Parathyroid adenoma (tissue), 2 donors: ENCODE data around the gene KCTD3.
A peak's percentile ranks its signal among the peaks of the same experiment; 100 is the strongest.

ENCODE experiments used
- H2AFZ ChIP-seq: fragments of 300-600 bp; sonication (generic); one replicate; pipeline ENCODE4 v1.7.0; 2017; ENCODE audit warnings: antibody characterized with exemption, mild to moderate bottlenecking
- H3K27ac ChIP-seq: fragments of 300-600 bp; sonication (generic); one replicate; pipeline ENCODE4 v1.7.0; 2017
- H3K27me3 ChIP-seq: fragments of 300-600 bp; sonication (generic); one replicate; pipeline ENCODE4 v1.7.0; 2017; ENCODE audit warnings: low read length; ENCODE audit not compliant: control insufficient read depth, insufficient read depth
- H3K36me3 ChIP-seq: fragments of 300-600 bp; sonication (generic); one replicate; pipeline ENCODE4 v1.7.0; 2017; ENCODE audit warnings: low read length; ENCODE audit not compliant: control insufficient read depth, insufficient read depth
- H3K4me1 ChIP-seq: fragments of 300-600 bp; sonication (generic); one replicate; pipeline ENCODE4 v1.7.0; 2017; ENCODE audit warnings: control low read depth
- H3K4me2 ChIP-seq: fragments of 300-600 bp; sonication (generic); one replicate; pipeline ENCODE4 v1.7.0; 2017; ENCODE audit warnings: low read length
- H3K4me3 ChIP-seq: fragments of 300-600 bp; sonication (generic); one replicate; pipeline ENCODE4 v1.7.0; 2017; ENCODE audit warnings: low read depth, low read length
- H3K79me2 ChIP-seq: fragments of 300-600 bp; sonication (generic); one replicate; pipeline ENCODE4 v1.7.0; 2017; ENCODE audit warnings: control low read depth
- H3K9ac ChIP-seq: fragments of 300-600 bp; sonication (generic); one replicate; pipeline ENCODE4 v1.7.0; 2017; ENCODE audit warnings: mild to moderate bottlenecking
- H3K9me3 ChIP-seq: fragments of 300-600 bp; sonication (generic); one replicate; pipeline ENCODE4 v1.7.0; 2017; ENCODE audit warnings: low read length; ENCODE audit not compliant: control insufficient read depth
- TF ChIP-seq, protein P1 (sequence below): fragments of 300-600 bp; sonication (generic); IDR thresholded peaks from one replicate; pipeline ENCODE4 v1.7.0; 2017; ENCODE audit warnings: antibody characterized with exemption, mild to moderate bottlenecking
- donor health status: primary hyperparathyroidism.

Gene KCTD3

DNA sequence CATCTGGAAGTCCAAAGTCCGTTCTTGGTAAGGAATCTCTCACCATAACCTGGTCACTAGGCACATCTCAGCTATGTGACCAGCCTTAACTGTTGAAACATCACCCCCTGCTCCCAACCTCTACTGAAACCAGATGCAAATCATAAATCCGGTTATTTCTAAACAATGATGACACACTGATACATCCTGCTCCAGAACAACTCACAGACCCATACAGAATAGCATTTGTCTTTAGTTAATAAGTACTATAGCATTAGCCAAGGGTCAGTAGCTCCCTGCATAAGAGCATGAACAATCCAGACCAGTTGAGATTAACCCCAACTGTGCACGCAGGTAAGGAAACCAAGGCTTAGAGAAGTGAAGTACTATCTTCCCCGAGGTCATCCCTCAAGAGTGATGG lies 38.0 kb upstream of the KCTD3 start:
- Histone ChIP-seq H3K4me3 (no peak overlapping the region), H3K9ac (no peak overlapping the region), H2AFZ (no peak overlapping the region), H3K4me2 (no peak overlapping the region), H3K27me3 (no peaks in the 10 kb centered on the region), H3K27ac (no peak overlapping the region), H3K79me2 (no peaks in the 10 kb centered on the region), H3K36me3 (no peaks in the 10 kb centered on the region), H3K4me1 (no peaks in the 10 kb centered on the region), H3K9me3 (no peaks in the 10 kb centered on the region)
- TF ChIP-seq, protein P1, sequence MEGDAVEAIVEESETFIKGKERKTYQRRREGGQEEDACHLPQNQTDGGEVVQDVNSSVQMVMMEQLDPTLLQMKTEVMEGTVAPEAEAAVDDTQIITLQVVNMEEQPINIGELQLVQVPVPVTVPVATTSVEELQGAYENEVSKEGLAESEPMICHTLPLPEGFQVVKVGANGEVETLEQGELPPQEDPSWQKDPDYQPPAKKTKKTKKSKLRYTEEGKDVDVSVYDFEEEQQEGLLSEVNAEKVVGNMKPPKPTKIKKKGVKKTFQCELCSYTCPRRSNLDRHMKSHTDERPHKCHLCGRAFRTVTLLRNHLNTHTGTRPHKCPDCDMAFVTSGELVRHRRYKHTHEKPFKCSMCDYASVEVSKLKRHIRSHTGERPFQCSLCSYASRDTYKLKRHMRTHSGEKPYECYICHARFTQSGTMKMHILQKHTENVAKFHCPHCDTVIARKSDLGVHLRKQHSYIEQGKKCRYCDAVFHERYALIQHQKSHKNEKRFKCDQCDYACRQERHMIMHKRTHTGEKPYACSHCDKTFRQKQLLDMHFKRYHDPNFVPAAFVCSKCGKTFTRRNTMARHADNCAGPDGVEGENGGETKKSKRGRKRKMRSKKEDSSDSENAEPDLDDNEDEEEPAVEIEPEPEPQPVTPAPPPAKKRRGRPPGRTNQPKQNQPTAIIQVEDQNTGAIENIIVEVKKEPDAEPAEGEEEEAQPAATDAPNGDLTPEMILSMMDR, result no peak

DNA sequence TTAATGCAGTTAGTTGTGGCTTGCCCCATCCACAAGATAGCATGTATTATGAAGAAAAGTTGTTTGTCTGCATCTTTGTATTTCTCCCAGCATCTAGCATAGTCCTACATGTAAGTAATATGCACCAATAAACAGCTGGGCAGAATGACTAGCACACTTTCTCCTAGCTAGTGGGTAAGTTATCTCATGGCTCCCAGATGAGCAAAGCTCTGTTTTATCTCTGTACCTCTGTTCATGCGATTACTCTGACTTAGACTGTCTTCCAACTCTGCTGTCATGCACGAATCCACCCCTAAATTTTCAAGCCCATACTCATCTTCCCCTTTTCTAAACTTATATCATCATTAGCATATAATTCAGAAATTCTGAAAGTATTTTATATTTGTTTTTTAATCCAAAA lies 37.5 kb upstream of the KCTD3 start:
- no peak overlapping the region for H3K9ac ChIP-seq
- H3K36me3 ChIP-seq, result no peaks in the 10 kb centered on the region
- H3K79me2 ChIP-seq, result no peaks in the 10 kb centered on the region
- TF ChIP-seq, protein P1, result no peak
- H3K4me1 ChIP-seq, result no peaks in the 10 kb centered on the region
- H3K27ac ChIP-seq, result no peak overlapping the region
- H3K4me2 ChIP-seq, result no peak overlapping the region
- H3K9me3 ChIP-seq, result no peaks in the 10 kb centered on the region
- H2AFZ ChIP-seq, result no peak overlapping the region
- H3K27me3 ChIP-seq, result no peaks in the 10 kb centered on the region
- no peak overlapping the region for H3K4me3 ChIP-seq

DNA sequence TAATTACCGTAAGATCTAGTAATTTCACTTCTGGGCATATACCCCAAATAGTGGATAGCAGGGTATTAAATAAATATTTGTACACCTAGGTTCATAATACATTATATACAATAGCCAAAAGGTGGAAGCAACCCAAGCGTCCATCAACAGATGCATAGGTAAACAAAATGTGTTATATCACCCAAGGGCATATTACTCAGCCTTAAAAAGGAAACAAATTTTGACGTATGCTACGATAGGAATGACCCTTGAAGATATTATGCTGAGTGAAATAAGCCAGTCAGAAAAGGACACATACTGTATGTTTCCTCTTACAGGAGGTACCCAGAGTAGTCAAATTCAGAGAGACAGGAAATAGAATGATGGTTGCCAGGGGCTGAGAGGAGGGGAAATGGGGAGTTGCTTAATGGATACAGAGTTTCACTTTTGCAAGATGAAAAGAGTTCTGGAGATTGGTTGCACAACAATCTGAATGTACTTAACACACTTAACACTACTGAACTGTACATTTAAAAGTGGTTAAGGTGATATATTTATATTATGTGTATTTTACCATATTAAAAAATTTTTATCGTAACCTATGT lies 36.6 kb upstream of the KCTD3 start:
- no peaks in the 10 kb centered on the region for H3K79me2 ChIP-seq
- no peak overlapping the region for H3K27ac ChIP-seq
- TF ChIP-seq, protein P1, result no peak
- no peaks in the 10 kb centered on the region for H3K27me3 ChIP-seq
- no peak overlapping the region for H3K4me2 ChIP-seq
- H3K9me3 ChIP-seq, result no peaks in the 10 kb centered on the region
- H3K4me1 ChIP-seq, result no peaks in the 10 kb centered on the region
- H2AFZ ChIP-seq, result no peak overlapping the region
- no peak overlapping the region for H3K9ac ChIP-seq
- H3K4me3 ChIP-seq, result no peak overlapping the region
- H3K36me3 ChIP-seq, result no peaks in the 10 kb centered on the region

DNA sequence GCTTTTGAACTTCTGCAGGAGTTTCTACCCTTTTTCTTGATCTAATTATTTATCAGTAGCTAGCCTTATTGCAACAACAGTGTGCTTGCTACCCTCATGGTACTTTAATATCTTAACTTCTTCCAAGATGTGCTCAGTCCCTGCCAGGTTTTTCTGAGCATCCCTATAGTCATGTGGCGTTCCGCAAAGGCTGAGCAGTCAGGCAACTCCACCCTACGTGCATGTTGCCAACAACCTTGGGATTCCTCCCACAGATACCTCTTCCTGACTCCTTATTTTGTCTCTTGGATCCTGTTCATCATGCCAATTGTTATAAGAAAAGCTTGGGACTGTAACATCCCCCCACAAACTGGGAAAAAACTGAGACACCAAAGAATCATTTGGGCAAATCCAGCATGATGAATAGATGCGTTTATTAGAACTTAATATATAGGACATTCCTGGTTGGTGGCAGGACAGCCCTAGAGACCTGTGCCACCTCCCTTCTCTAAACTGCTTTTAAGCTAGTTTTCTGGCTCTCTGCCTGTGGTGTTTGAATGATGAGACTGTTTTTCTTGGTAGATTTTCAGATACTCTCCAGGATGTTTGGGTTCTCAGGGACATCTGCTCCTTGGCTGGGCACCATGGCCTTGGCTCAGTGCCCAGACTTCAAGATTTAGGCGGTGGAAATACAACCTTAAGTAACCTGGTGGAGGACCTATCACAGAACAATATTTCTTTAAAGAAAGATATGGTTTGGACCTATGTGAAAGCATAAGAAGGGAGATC lies 27.1 kb upstream of the KCTD3 start:
- Histone ChIP-seq H3K4me1 (peaks cover 3% of the 10 kb centered on the region), H3K4me3 (no peak overlapping the region), H2AFZ (no peak overlapping the region), H3K4me2 (no peak overlapping the region), H3K9ac (no peak overlapping the region), H3K27me3 (no peaks in the 10 kb centered on the region), H3K27ac (peak overlapping the region; percentile 5), H3K79me2 (no peaks in the 10 kb centered on the region), H3K36me3 (no peaks in the 10 kb centered on the region), H3K9me3 (no peaks in the 10 kb centered on the region)
- TF ChIP-seq, protein P1, result no peak

DNA sequence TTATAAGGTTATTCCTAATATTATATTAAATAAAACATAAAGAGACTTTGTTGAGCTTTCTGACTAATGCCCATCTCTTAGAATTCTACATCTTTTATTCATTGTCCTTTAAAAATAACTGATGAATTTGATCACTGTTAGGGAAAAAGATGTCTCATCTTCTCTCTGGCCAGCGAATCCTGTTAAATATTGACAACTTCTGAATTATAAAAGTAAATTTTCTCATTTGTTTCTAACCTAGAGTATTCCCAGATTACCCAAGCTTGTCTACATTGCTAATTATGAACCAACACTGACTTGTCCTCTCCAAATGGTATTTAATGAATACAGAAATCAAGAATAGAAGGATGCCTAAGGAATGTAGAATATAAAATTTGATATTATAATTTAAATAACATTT lies 24.8 kb upstream of the KCTD3 start:
- H3K4me1 ChIP-seq, result peaks cover 3% of the 10 kb centered on the region
- no peaks in the 10 kb centered on the region for H3K79me2 ChIP-seq
- H2AFZ ChIP-seq, result no peak overlapping the region
- TF ChIP-seq, protein P1, result no peak
- no peaks in the 10 kb centered on the region for H3K27me3 ChIP-seq
- H3K4me2 ChIP-seq, result no peak overlapping the region
- H3K27ac ChIP-seq, result no peak overlapping the region
- H3K9ac ChIP-seq, result no peak overlapping the region
- no peaks in the 10 kb centered on the region for H3K9me3 ChIP-seq
- no peaks in the 10 kb centered on the region for H3K36me3 ChIP-seq
- H3K4me3 ChIP-seq, result no peak overlapping the region
